Activated CD4-positive, alpha-beta T cell treated with anti-CD3 and anti-CD28 coated beads, Interleukin-2, Interleukin-6, amounts not matched to agents 100 ng/mL and 50 ng/mL, durations not matched to agents 16 hours and 8 hours (primary cell): Measurements from ENCODE around the gene TEX38.
A peak's percentile ranks its signal among the peaks of the same experiment; 100 is the strongest.
"Not testable (repeated sequence)": the region's sequence is repeated elsewhere in the genome, so short reads cannot be mapped to it uniquely, and the experiment has no call there.

Source experiments
- DNase-seq: peaks from one replicate; pipeline ENCODE4 v3.0.0-alpha.2; 2020

Gene TEX38

DNA sequence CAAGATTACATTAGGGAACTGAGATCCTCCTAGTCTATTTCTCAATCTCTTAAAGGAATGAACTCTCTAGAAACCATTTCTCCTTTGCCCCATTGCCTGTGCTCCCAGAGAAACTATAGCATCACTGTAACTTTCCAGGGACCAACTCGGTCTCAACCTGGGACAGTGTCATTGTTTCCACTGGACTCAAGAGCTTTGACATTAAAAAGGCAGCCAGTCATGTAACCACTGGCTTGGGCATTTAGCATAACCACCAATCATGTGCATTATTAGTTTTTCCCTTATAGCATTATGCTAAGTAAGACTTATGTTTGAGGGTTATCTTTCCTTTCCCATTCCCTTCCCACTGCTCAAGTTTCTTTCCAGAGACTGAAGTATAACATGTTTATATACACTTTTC, 18.2 kb downstream of the TEX38 start:
- DNase-seq: no peak

DNA sequence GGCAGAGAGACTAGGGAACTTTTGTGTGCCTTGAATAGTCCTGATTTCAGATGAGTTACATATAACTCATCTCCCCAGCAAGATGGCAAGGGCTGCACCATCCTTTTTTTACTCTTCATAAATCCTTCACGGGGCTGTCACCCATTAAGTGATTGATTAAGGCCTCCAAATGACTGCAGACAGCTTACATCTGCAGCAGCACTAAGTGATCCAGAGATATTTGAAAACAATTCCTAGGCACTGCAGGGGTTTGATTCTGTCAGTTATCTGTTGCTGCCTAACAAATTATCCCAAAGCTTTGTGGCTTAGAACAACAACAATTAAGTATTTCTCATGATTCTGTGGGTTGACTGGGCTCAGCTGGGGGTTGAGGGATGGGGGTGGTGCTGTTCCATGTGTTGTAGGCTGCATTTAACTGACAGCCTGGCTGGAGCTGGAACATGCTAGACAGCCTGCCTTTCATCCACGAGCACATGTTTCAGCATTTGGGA, 19.3 kb downstream of the TEX38 start:
- DNase-seq: no peak

DNA sequence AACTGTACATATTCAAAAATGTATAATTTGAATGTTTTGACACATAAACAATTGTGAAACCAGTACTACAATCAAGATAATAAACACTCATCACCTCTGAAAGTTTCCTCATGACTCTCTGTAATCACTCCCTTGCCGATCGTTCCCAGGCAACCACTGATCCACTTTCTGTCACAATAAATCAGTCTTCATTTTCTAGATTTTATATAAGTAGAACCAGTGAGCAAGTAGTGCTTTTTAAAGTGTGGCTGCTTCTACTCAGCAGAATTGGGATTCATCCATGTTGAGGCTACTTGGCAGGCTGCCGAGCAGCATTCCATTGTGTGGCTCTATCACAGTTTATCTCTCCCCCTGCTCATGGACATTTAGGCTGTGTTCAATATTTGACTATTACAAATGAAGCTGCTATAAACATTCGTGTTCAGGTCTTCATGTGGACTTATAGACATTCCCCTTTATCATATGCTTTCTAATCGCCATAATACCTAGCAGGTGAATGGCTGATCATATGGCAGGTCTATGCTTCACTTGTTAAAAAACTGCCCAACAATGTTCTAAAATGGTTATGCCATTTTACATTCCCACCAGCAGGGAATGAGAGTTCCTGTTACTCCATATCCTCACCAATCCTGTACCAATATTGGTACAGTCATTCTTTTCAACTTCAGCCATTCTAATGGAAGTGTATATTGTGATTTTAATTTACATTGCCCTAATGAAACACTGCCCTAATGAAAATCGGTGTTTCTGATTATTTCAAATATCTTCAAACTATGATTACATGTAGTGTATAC, 20.5 kb downstream of the TEX38 start:
- no peak for DNase-seq

DNA sequence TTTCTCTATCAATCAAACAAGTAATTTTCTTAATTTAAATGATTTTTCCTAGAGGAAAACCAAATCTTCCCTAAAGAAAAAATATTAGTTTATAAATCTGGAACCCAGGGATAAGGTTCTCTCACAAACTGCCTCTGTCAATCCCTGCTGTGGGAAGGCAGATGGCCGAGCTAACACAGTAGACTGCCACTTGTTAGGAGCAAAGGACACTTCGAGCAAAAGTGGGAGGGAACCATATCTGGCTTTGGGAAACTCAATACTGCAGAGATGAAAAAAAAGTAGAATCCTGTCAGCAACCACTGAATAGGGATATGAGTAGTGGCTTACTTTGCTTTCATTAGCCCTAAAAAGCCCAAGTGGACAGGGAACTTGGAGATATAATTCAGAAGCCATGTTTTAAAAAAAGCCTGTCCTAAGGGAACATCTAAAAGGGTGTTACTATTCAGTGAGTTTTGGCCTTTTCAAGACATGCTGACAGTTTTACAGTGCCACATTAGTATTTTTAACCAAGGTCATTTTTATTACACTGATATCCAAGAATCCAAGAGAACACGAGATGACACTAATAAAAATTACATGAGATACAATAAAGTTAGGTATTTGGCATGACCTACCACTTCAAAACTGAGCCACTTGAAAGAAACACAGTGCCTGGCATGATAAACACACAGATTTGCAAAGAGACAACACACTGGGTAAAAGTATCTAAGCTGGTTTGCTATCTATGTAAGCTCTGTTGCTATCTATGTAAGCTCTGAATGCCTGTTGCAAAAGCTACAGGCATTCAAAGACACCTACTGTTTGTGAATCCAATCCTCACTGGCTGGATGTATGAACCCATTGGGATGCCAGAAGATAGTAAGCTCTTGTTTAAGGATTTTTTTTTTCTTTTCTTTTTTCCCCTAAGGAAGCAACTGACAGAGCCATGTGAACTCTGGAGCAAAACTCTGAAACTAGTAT, 21.4 kb downstream of the TEX38 start:
- no peak for DNase-seq

DNA sequence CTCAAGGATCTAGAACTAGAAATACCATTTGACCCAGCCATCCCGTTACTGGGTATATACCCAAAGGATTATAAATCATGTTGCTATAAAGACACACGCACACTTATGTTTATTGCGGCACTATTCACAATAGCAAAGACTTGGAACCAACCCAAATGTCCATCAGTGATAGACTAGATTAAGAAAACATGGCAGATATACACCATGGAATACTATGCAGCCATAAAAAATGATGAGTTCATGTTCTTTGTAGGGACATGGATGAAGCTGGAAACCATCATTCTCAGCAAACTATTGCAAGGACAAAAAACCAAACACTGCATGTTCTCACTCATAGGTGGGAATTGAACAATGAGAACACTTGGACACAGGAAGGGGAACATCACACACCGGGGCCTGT, 23.0 kb downstream of the TEX38 start:
- not testable (repeated sequence) for DNase-seq

DNA sequence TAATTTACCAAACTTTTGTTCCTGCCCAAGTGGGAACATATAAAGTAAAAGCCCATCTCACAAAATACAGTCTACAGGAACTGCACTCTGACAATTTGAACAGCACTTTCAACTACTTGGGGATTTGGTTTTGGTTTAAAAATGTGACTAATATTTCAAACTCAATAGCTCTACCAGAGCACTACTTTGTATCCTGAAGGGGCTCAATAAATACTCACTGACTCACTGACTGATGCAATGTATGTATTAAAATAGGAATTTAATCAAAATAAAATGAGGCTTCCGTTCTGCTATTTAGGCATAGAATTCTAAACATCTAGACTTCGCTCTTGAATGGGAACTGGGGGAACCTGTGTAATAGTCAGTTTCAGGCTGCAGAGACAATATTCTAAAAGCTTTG, 25.4 kb downstream of the TEX38 start:
- no peak for DNase-seq

DNA sequence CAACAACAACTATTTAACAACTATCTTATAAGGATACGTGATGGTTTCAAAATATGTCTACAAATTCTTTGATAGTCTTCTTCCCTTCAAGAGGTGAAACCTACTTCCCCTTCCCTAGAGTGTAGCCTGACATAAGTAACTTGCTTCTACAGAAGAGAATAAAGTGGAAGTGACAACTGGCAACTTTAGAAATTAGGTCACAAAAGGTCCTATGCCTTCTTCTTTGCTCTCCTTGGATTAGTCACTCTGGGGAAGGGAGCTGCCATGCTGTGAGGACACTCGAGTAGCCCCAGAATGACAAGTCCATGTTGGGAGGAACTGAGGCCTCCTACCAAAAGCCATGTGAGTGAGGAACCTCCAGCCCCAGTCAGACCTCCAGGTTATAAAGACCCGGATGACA, 28.0 kb downstream of the TEX38 start:
- DNase-seq: no peak

DNA sequence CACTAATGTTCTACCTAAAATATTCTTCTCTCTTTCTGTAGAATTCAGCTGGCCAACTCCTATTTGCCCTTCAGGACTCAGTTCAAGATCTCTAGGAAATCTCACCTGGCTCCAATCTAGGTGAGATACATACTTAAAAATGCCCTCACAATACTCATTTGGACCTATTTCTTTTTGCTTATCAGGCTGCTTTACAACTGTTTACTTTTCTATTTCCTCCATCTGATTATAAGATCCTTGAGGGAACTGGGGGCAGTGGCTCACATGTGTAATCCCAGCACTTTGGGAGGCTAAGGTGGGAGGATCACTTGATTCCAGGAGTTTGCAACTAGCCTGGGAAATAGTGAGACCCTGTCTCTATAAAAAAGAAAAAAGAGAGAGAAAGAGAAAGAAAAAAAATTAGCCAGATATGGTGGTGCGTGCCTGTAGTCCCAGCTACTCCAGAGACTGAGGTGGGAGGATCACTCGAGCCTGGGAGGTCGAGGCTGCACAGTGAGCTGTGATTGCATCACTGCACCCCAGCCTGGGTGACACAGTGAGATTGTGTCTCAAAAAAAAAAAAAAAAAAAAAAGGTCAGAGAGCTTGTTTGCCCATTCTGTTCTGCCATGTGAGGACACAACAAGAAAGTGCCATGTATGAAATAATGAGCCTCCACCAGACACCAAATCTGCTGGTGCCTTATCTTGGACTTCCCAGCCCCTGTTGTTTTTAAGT, 32.4 kb downstream of the TEX38 start:
- no peak for DNase-seq

DNA sequence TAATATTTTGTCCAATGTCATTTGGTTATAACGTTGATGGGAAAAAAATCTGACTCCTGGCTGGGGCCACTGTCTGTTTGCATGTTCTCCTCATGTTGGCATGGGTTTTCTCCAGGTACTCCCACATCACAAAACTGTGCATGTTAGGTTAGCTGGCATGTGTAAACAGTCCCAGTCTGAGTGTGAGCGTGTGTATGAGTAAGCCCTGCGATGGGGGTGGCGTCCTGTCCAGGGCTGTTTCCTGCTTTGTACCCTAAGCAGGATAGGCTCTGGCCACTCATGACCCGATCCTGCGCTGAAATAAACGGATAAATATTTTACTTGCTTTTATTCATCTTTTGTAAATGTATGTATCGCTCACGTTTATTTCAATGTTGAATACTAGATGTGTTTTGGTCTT, 33.8 kb downstream of the TEX38 start:
- no peak for DNase-seq

DNA sequence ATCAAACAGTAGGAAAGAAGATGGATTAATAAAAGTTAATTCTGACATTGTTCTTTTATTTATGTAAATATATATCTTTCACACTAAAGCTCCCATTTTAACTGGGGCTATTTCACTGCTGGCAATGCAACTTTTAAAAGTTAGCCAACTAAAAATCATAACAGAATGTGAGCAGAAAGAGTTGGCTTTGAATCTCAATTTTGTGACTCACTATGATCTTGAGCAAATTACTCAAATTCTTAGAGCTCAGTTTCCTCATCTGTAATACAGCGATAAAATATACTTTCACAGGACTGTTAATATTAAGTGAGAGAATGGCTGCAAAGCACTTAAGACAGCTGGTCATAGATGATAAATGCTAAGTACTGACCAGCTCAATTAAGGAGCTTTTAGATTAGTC, 36.5 kb downstream of the TEX38 start:
- DNase-seq: no peak

DNA sequence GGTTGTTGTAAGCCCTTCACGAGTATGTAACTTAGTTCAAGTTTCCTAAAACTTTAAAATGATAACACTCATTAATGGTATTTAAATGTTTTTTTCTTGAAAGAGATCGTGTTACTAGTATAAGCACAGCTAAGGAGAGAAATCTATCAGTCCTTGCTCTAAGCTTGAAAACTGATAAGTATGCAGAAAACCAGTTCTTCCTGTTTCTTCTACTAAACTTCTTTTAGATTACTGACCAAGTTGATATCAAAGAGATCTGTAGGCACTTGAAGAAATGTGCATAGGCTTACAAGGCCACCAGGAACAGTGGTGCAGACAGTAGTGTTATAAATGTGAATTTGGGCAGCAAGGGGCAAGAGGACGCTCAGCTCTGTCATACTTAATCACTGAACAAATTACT, 43.3 kb downstream of the TEX38 start:
- no peak for DNase-seq

DNA sequence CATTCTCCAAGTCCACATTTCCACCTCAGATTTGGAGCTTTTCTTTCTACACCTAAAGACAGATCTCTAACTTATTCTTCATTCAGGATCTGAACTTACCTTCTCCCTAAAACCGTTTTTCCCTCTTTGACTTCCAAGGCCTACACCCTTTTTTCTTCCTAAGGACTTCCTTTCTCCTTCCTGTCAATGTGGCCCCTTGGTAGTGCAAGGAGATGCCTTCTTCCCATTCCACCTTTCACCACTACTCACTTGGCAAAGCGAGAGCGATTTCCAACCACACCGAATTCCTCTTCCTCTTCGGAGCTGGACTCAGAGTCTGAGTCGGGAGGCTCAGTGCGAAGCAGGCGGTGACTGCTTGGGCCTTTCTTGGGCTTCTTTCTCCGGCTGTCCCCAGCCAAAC, 46.0 kb downstream of the TEX38 start:
- no peak for DNase-seq

DNA sequence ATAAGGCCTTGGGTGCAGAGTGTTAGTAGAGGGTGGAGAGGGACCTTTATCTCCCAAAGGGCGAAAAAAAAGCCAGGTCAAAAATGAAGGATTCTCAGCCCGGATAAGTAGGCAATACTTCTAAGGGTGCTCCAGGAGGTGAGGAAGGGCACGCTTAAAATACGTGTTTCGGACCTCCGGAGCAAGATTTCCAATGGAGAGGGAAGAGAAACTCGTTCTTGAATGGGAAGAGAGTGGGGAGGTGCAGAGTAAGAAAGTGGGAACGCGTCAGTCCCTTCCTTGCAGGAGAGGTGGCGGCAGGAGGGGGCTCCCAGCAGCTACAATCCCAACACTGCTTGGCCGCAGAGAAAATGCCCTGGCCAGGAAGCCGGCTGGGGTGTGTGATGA, 46.7 kb downstream of the TEX38 start:
- no peak for DNase-seq

DNA sequence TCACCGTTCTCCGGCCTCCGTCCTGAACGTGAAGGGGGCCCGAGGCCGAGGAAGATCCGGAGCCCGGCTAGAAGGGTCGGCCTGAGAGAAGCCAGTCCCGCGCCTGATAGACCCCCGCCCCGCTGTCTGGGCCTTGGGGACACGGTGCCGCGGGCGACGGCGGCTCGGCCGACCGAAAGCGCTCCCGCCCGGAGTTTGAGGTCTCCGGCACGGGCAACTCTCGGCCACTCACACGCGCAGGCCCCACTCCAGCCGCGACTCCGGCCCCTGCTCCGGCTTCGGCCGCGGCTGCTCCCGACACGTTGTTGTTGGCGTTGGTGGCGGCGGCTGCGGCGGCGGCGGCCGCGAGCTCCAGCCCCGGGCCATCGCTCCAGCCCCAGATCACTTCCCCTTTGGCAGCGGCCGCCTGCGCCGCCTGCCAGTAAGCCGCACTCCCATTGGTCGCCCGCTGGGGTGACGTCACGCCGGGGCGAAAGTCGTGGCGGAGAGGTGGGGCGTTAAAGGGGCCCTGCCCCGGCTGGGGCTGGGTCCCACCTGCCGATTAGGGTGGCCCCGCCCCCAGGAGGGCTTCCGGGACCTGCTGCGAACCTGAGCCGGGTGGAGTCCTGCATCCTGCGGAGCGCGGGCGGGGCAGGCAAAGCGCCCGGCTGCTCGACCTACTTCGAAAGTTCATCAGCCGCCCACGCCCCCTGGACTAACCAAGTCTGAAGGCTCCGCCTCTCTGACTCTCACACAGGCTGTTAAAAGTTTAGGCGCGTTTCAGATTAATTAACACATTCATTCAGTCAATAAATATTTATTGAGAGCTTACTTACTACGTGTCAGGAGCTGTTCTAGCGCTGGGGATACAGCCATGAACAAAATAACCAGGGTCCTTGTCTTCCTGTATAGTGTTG, 47.3 kb downstream of the TEX38 start, which contains the start of gene EFCAB14:
Gene EFCAB14 (minus strand): TSS at position 388 of the 896 bp plus-strand sequence. CDS start 1,027 bp downstream, outside the sequence.
- peak; percentile 99 for DNase-seq

DNA sequence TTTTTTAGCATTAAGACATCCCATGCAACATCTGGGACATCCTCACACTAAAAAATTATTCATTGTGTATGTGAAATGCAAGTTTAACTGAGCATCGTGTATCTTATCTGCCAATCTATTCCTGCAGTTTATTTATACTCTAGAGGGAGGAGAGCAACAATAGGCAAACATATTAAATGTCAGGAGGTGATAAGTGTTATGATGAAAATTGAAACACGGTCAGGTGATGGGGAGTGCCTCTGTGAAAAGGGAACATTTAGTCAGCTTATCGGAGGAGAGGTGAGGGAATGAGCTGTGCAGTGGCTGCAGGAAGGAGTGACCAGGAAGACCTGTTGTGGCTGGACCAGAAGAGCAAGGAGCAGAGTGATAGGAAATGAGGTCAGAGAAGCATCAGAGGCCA, 48.0 kb downstream of the TEX38 start:
- peak; percentile 21 for DNase-seq

DNA sequence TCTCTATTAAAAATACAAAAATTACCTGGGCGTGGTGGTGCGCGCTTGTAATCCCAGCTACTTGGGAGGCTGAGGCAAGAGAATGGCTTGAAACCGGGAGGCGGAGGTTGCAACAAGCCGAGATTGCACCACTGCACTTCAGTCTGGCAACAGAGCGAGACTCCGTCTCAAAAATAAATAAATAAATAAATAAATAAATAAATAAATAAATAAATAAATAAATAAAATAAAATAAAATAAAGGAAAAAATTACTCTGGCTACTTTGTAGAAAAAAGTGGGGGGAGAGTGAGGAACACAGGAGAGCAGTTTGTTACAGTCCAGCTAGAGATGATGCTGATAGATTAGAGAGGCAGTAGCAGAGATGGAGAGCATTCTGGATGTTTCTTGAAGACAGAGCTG, 48.7 kb downstream of the TEX38 start:
- DNase-seq: not testable (repeated sequence)

DNA sequence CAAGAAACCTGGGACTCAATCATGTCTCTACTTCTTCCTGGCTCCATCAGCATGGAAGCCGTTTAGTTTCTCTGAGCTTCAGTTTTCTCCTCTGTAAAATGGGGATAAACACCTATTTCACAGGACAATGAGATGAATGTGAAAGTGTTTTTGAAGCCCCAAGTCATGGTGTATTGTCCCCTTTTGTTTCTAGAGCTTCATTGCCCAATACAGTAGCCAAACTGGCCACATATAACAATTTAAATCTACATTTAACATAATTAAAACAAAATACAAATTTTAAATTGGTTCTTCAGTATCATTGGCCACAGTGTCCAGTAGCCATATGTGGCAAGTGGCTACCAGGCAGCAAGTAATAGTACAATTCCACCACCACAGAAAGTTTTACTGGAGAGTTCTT, 49.5 kb downstream of the TEX38 start:
- no peak for DNase-seq

DNA sequence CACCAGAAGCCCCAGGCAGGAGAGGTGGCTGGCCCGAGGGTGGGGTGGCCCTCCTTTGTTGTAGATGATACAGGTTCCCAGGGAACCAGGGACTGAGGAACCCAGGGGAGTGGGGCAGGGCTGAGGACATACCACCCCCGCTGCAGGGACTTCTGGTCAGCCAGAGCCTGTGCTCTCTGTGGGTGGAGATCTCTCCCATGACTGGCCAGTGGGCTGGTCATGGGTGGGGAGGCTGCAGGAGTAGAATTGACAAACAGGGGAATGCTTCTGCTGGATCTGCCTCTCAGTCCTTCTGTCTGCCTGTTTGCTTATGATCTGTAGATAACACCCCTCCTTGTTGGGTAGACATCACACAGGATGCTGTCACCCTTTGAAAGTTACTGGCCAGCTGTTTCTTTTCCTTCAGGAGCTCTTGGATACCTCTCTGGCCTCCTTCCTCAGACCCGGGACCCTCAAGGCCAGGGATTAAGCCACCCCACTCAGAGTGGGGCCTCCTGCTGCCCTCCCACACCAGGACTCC, 50.1 kb downstream of the TEX38 start:
- no peak for DNase-seq
